Nasal cavity respiratory epithelium epithelial cell of viscerocranial mucosa (primary cell): Measurements from ENCODE around the gene PCBD2. TPM values are rescaled to one million over a fixed set of nuclear protein-coding genes. Genes with fewer than 3 reads are reported as not detected.

ENCODE experiments used
- total RNA-seq: library from RNA; depleted of rRNA; stranded (reverse); fragments of >200 nt; gene quantifications from 2 replicates; pipeline ENCODE4 v1.2.3, GENCODE V29; 2014

The PCBD2 gene
- 7.3 and 7.5 TPM in 2 replicates for total RNA-seq

GRCh38 chr5:134904610-134905245, at the start of gene PCBD2:
TSS of gene PCBD2 (plus strand) at chr5:134905131. CDS start at chr5:134905140, 9 bp downstream.

GRCh38 chr5:134873987-134874830, 30.7 kb upstream of the PCBD2 start, which contains the start of gene TXNDC15:
TSS of gene TXNDC15 (plus strand) at chr5:134874371. CDS start at chr5:134874428, 57 bp downstream.

GRCh38 chr5:134967607-134968006, 62.7 kb downstream of the PCBD2 start, which contains the start of gene CATSPER3:
TSS of gene CATSPER3 (plus strand) at chr5:134967907. CDS start at chr5:134967992, 85 bp downstream.

Other genes with a start within 250 kb of the PCBD2 start
- gene CAMLG, start 166.6 kb upstream of the PCBD2 start, total RNA-seq = 24.3 and 32.8 TPM in 2 replicates
- gene DDX46, start 146.4 kb upstream of the PCBD2 start, total RNA-seq = 13.3 and 27.1 TPM in 2 replicates
- gene C5orf24, start 59.2 kb upstream of the PCBD2 start, total RNA-seq = 31.8 and 43.9 TPM in 2 replicates
- gene TXNDC15, start 30.8 kb upstream of the PCBD2 start, total RNA-seq = 41.2 and 64.6 TPM in 2 replicates
- gene CATSPER3, start 62.8 kb downstream of the PCBD2 start, total RNA-seq = 0.21 and 0.34 TPM in 2 replicates
- gene PITX1, start 129.1 kb downstream of the PCBD2 start, total RNA-seq = 84.1 and 191 TPM in 2 replicates